Upper lobe of right lung (tissue), 1 donor: Measurements from ENCODE around the gene NTN5. TPM values are rescaled to one million over a fixed set of nuclear protein-coding genes. Genes with fewer than 3 reads are reported as not detected.
A peak's percentile ranks its signal among the peaks of the same experiment; 100 is the strongest.

Experiments used
- ATAC-seq: fragments of 200-7000 bp; cut with Tn5 transposase; one replicate; pipeline ENCODE4 v1.9.1; 2020; ENCODE audit warnings: mild to moderate bottlenecking, moderate library complexity
- DNase-seq: peaks from one replicate; pipeline ENCODE4 v3.0.0-alpha.2; 2020
- H3K27ac ChIP-seq: fragments of 200-600 bp; one replicate; pipeline ENCODE4 v1.8.0; 2022
- H3K27me3 ChIP-seq: fragments of 200-600 bp; one replicate; pipeline ENCODE4 v1.8.0; 2022; ENCODE audit warnings: mild to moderate bottlenecking
- H3K36me3 ChIP-seq: fragments of 200-600 bp; one replicate; pipeline ENCODE4 v1.8.0; 2022
- H3K4me1 ChIP-seq: fragments of 200-600 bp; one replicate; pipeline ENCODE4 v1.8.0; 2022
- H3K4me3 ChIP-seq: fragments of 200-600 bp; one replicate; pipeline ENCODE4 v1.8.0; 2022; ENCODE audit warnings: mild to moderate bottlenecking
- H3K9me3 ChIP-seq: fragments of 200-600 bp; one replicate; pipeline ENCODE4 v1.8.0; 2022
- CTCF ChIP-seq: fragments of 200-600 bp; IDR thresholded peaks from one replicate; pipeline ENCODE4 v1.8.0; 2022; ENCODE audit warnings: antibody characterized with exemption
- intact Hi-C: fragments of 100-400 bp; cut with DNase I; formaldehyde crosslinking; loops from one replicate; pipeline ENCODE4 v1.11.0; 2022
- total RNA-seq: library from RNA; stranded (reverse); fragmentation: NEBNext Ultra II Directional; extraction: Animal tissue kit (Norgen Biotek cat#: 25700); gene quantifications from one replicate; pipeline ENCODE4 v1.2.1, GENCODE V29; 2021
- donor health status: DM: no; HTN: yes; CAD: no; lungs with severe emphysema.

The NTN5 gene
- total RNA-seq, 1 donor from 2014 or later = 1.2 TPM

- ATAC-seq = peak; percentile 3
- peak within 1 kb of the TSS; percentile 80 for H3K4me3 ChIP-seq
- H3K4me1 ChIP-seq = peaks cover 32% of the 10 kb centered on the region
- H3K27me3 ChIP-seq = no peaks in the 10 kb centered on the region
- peak; percentile 21 for TF ChIP-seq CTCF
- peak within 1 kb of the TSS; percentile 93 for H3K27ac ChIP-seq
- intact Hi-C loops = no loop called here
- peaks cover 10% of the 10 kb centered on the region for H3K36me3 ChIP-seq
- no peaks in the 10 kb centered on the region for H3K9me3 ChIP-seq
- peak; percentile 88 for DNase-seq
These were observed 35.9 kb downstream of the NTN5 start, which contains the start of gene DBP for GRCh38 chr19:48636859-48637448. Gene DBP (minus strand): TSS chr19:48637379. CDS start chr19:48636994, 385 bp downstream.

GRCh38 chr19:48635966-48636858, 36.6 kb downstream of the NTN5 start:
- ATAC-seq = no peak
- no peak for TF ChIP-seq CTCF
- H3K4me1 ChIP-seq = peaks cover 36% of the 10 kb centered on the region

GRCh38 chr19:48635263-48635965, 37.4 kb downstream of the NTN5 start:
- peak; percentile 90 for DNase-seq
- no peak for TF ChIP-seq CTCF

More at GRCh38 chr19:48635966-48636858, 36.6 kb downstream of the NTN5 start:
- peaks cover 11% of the 10 kb centered on the region for H3K36me3 ChIP-seq
- intact Hi-C loops = no loop called here
- peak; percentile 85 for DNase-seq
- H3K27me3 ChIP-seq = no peaks in the 10 kb centered on the region
- peak overlapping the region; percentile 93 for H3K27ac ChIP-seq
- H3K4me3 ChIP-seq = peak overlapping the region; percentile 80
- H3K9me3 ChIP-seq = no peaks in the 10 kb centered on the region

GRCh38 chr19:48634424-48635262, 38.2 kb downstream of the NTN5 start:
- no peak for TF ChIP-seq CTCF

More at GRCh38 chr19:48635263-48635965, 37.4 kb downstream of the NTN5 start:
- Histone ChIP-seq H3K27me3 (no peaks in the 10 kb centered on the region), H3K27ac (peak overlapping the region; percentile 93), H3K9me3 (no peaks in the 10 kb centered on the region), H3K36me3 (peaks cover 18% of the 10 kb centered on the region), H3K4me3 (peak overlapping the region; percentile 80), H3K4me1 (peaks cover 43% of the 10 kb centered on the region)
- intact Hi-C loops = no loop called here
- peak; percentile 61 for ATAC-seq

GRCh38 chr19:48634036-48634342, 38.8 kb downstream of the NTN5 start:
- Histone ChIP-seq H3K27ac (peak overlapping the region; percentile 93), H3K27me3 (no peaks in the 10 kb centered on the region), H3K36me3 (peaks cover 25% of the 10 kb centered on the region), H3K4me3 (peak overlapping the region; percentile 80), H3K9me3 (no peaks in the 10 kb centered on the region), H3K4me1 (peaks cover 48% of the 10 kb centered on the region)
- DNase-seq = no peak
- intact Hi-C loops = no loop called here
- ATAC-seq = no peak
- TF ChIP-seq CTCF = no peak

More at GRCh38 chr19:48634424-48635262, 38.2 kb downstream of the NTN5 start:
- H3K4me3 ChIP-seq = peak overlapping the region; percentile 80
- peaks cover 48% of the 10 kb centered on the region for H3K4me1 ChIP-seq
- peaks cover 25% of the 10 kb centered on the region for H3K36me3 ChIP-seq
- H3K27me3 ChIP-seq = no peaks in the 10 kb centered on the region
- no peaks in the 10 kb centered on the region for H3K9me3 ChIP-seq
- ATAC-seq (peak; percentile 65), DNase-seq (peak; percentile 99)
- intact Hi-C loops = no loop called here
- peak overlapping the region; percentile 93 for H3K27ac ChIP-seq
